ENCODE data around the gene EEF2K. TPM values are rescaled to one million over a fixed set of nuclear protein-coding genes. Genes with fewer than 3 reads are reported as not detected.
A peak's percentile ranks its signal among the peaks of the same experiment; 100 is the strongest.

The EEF2K gene
- total and polyA plus RNA-seq, 2 experiments from 2014 or later = 16.1 to 26.1 TPM

DNA sequence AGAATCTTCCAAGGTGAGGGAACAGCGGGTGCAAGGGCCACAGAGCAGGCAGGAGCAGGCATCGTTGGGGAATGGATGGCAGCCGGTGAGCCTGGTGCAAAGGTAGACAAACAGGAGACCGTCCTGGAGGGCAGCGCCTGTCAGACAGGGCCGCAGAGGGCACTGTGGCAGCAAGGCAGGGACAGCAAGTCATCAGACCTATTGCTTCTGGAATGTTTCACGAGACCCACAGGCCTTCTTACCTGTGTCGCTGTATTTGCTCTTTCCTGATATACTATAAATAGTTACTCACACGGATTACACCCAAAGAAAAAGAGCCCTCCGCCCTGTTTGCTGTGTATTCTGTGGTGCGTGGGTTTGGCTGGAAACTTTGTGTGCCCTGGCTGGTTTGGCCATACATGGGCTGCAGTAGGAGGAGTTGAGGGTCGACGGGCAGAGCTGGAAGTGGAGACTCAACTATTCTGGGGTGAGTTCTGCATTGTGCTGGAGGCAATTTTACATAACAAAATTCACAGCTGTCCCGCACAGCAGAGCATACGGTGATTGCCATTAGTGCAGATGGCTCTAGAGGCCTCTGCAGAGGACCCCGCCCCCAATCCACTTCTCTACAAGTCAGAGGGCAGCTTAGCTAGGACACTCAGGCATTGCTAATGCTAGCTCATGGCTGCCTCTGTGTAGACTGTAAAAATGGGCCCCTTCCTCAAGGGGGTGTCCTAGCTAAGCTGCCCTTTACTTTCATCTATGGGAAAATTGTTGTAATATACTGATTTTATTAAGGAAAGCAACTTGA, 72.6 kb downstream of the EEF2K start:
- peaks cover 11% of the 10 kb centered on the region for H3K36me3 ChIP-seq
- no peak for TF ChIP-seq CTCF (IDR thresholded peaks at IDR 0.05; ENCODE audit: low read depth, low read length)

GRCh38 chr16:22282254-22282892, 76.3 kb downstream of the EEF2K start:
- peaks cover 10% of the 10 kb centered on the region for H3K36me3 ChIP-seq
- H3K27me3 ChIP-seq = no peaks in the 10 kb centered on the region
- TF ChIP-seq CTCF (IDR thresholded peaks at IDR 0.05; ENCODE audit: low read depth, low read length) = no peak
- DNase-seq (ENCODE audit: low read depth in 1 of 2, low spot score in 1 of 2) = no peak
- peaks cover 6% of the 10 kb centered on the region for H3K4me1 ChIP-seq (ENCODE audit: low read depth)
- H3K9me3 ChIP-seq (ENCODE audit: low read depth) = no peaks in the 10 kb centered on the region
- H3K4me3 ChIP-seq = no peak overlapping the region
- no peak overlapping the region for H3K27ac ChIP-seq

More for the DNA sequence above, 72.6 kb downstream of the EEF2K start:
- peak in 1 of 2 donors; percentile 55 for DNase-seq (ENCODE audit: low read depth in 1 of 2, low spot score in 1 of 2)
- Histone ChIP-seq H3K4me1 (ENCODE audit: low read depth) (peaks cover 6% of the 10 kb centered on the region), H3K27ac (peak overlapping the region; percentile 65), H3K27me3 (no peaks in the 10 kb centered on the region), H3K4me3 (no peak overlapping the region), H3K9me3 (ENCODE audit: low read depth) (no peaks in the 10 kb centered on the region)

DNA sequence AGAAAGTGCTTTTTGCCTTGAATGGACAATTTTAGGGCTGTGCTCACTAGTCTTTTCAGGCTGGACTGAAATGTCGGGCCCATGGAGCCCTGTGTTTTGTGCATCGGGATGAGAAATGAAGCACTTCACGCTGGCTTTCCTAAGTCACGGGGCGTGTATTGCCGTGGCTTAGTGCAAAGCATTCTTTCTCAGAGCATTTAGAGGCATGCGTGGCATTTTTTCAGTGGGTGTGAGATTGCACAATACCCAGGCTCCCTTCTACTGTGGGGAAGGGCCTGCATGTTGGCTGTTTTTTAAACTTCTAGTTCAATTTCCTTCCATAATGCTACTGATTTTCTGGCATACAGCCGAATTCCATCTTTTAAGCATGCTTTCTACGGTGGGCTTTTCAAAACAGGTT, 78.6 kb downstream of the EEF2K start:
- no peak overlapping the region for H3K4me3 ChIP-seq
- H3K4me1 ChIP-seq (ENCODE audit: low read depth) = no peaks in the 10 kb centered on the region
- no peak overlapping the region for H3K27ac ChIP-seq
- H3K27me3 ChIP-seq = no peaks in the 10 kb centered on the region
- peak in 1 of 2 donors; percentile 62 for DNase-seq (ENCODE audit: low read depth in 1 of 2, low spot score in 1 of 2)
- TF ChIP-seq CTCF (IDR thresholded peaks at IDR 0.05; ENCODE audit: low read depth, low read length) = no peak
- H3K36me3 ChIP-seq = peaks cover 10% of the 10 kb centered on the region
- no peaks in the 10 kb centered on the region for H3K9me3 ChIP-seq (ENCODE audit: low read depth)

DNA sequence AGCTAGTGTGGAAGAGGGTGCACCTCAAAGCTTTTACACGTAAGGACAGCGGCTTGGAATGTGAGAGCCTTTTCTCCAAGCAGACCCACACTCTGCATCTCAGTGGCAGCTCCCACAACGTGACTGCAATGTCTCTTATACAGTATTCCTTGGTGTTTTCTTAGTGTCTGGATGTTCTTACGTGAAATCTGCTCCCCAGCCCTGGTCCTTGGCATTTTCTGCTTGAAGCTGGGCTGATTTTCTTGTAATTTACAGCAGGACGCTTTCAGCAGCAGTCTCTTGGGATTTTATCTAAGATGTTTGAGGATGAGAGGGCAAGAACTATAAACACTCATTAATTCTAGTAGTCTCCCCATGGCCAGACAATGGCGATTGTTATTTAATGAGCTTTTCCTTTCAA, 79.0 kb downstream of the EEF2K start:
- Histone ChIP-seq H3K36me3 (peaks cover 10% of the 10 kb centered on the region), H3K27me3 (no peaks in the 10 kb centered on the region), H3K9me3 (ENCODE audit: low read depth) (no peaks in the 10 kb centered on the region), H3K4me1 (ENCODE audit: low read depth) (no peaks in the 10 kb centered on the region), H3K27ac (no peak overlapping the region), H3K4me3 (no peak overlapping the region)
- TF ChIP-seq CTCF (IDR thresholded peaks at IDR 0.05; ENCODE audit: low read depth, low read length) = no peak
- no peak for DNase-seq (ENCODE audit: low read depth in 1 of 2, low spot score in 1 of 2)

DNA sequence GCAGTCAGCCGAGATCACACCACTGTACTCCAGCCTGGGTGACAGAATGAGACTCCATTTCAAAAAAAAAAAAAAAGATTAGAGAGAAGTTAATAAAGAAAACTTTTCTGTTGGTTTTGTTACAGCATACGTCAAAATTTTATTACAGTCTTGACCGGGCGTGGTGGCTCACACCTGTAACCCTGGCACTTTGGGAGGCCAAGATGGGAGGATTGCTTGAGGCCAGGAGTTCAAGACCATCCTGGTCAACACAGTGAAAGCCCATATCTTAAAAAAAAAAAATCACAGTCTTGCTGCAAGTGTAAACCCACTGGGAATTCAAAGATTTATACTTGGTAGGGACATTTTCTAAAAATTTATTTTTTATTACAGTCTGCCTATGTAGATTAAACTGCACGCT, 84.9 kb downstream of the EEF2K start:
- no peaks in the 10 kb centered on the region for H3K27me3 ChIP-seq
- H3K9me3 ChIP-seq (ENCODE audit: low read depth) = no peaks in the 10 kb centered on the region
- no peak overlapping the region for H3K4me3 ChIP-seq
- no peaks in the 10 kb centered on the region for H3K36me3 ChIP-seq
- H3K27ac ChIP-seq = no peak overlapping the region
- TF ChIP-seq CTCF (IDR thresholded peaks at IDR 0.05; ENCODE audit: low read depth, low read length) = no peak
- no peak for DNase-seq (ENCODE audit: low read depth in 1 of 2, low spot score in 1 of 2)
- H3K4me1 ChIP-seq (ENCODE audit: low read depth) = no peaks in the 10 kb centered on the region

All from cardiac muscle cell (in vitro differentiated cells and primary cell).